ENCODE data around the gene SORCS1. TPM values are rescaled to one million over a fixed set of nuclear protein-coding genes. Genes with fewer than 3 reads are reported as not detected.

Gene SORCS1
- total RNA-seq, 4 donors from 2014 or later, result 0.40 to 5.1 (median 2.5) TPM

GRCh38 chr10:106795619-106796018, 368.9 kb downstream of the SORCS1 start:
- Histone ChIP-seq H3K4me1 (no peaks in the 10 kb centered on the region), H3K36me3 (no peaks in the 10 kb centered on the region), H3K27me3 (no peaks in the 10 kb centered on the region), H3K27ac (no peak overlapping the region), H3K4me3 (no peak overlapping the region), H3K9me3 (no peaks in the 10 kb centered on the region)
- WGBS, 2 donors (ENCODE audit: low coverage in 1 of 2), result 5 to 15% methylated on average over 4 of the region's 4 CpGs
- no peak for TF ChIP-seq EP300 (IDR thresholded peaks at IDR 0.05; ENCODE audit: low read depth)
- peak; percentile 37 to 51 (median 42) for TF ChIP-seq CTCF (IDR thresholded peaks at IDR 0.05)
- TF ChIP-seq POLR2AphosphoS5 (IDR thresholded peaks at IDR 0.05), result no peak
- no peak for TF ChIP-seq POLR2A (IDR thresholded peaks at IDR 0.05)
- in situ Hi-C loops (cut with MboI; ENCODE audit: low pct_ligation_motif_present in 1 of 4, low pct_unique_long_range_greater_than_20kb in 1 of 4, low sequenced_read_pairs in 3 of 4), result loop anchor here in 1 of 4 donors (25.0 kb wide), 1 partner anchor 1017 kb away; no protein-coding TSS in a partner anchor
- intact Hi-C loops (cut with DNase I; ENCODE audit: low total_unique reads), result no loop called here
- peak; percentile 19 for DNase-seq

GRCh38 chr10:106793617-106794016, 370.9 kb downstream of the SORCS1 start:
- Histone ChIP-seq H3K9me3 (no peaks in the 10 kb centered on the region), H3K4me1 (no peaks in the 10 kb centered on the region), H3K36me3 (no peaks in the 10 kb centered on the region), H3K27me3 (no peaks in the 10 kb centered on the region), H3K4me3 (no peak overlapping the region), H3K27ac (no peak overlapping the region)
- TF ChIP-seq POLR2A (IDR thresholded peaks at IDR 0.05) (no peak), POLR2AphosphoS5 (IDR thresholded peaks at IDR 0.05) (no peak), EP300 (IDR thresholded peaks at IDR 0.05; ENCODE audit: low read depth) (no peak), CTCF (IDR thresholded peaks at IDR 0.05) (no peak)
- intact Hi-C loops (cut with DNase I; ENCODE audit: low total_unique reads) (no loop called here), in situ Hi-C loops (cut with MboI; ENCODE audit: low pct_ligation_motif_present in 1 of 4, low pct_unique_long_range_greater_than_20kb in 1 of 4, low sequenced_read_pairs in 3 of 4) (loop anchor here in 1 of 4 donors (25.0 kb wide), 1 partner anchor 1019 kb away; no protein-coding TSS in a partner anchor)
- 33 to 45% methylated on average over 1 of the region's 1 CpG for WGBS, 2 donors (ENCODE audit: low coverage in 1 of 2)
- DNase-seq, result no peak

- H3K4me1 ChIP-seq, result no peaks in the 10 kb centered on the region
- H3K36me3 ChIP-seq, result no peaks in the 10 kb centered on the region
- intact Hi-C loops (cut with DNase I; ENCODE audit: low total_unique reads) (no loop called here), in situ Hi-C loops (cut with MboI; ENCODE audit: low pct_ligation_motif_present in 1 of 4, low pct_unique_long_range_greater_than_20kb in 1 of 4, low sequenced_read_pairs in 3 of 4) (loop anchor here in 1 of 4 donors (25.0 kb wide), 1 partner anchor 1023 kb away; no protein-coding TSS in a partner anchor)
- no peaks in the 10 kb centered on the region for H3K9me3 ChIP-seq
- no peak for TF ChIP-seq POLR2A (IDR thresholded peaks at IDR 0.05)
- no peak for TF ChIP-seq EP300 (IDR thresholded peaks at IDR 0.05; ENCODE audit: low read depth)
- no peak for TF ChIP-seq CTCF (IDR thresholded peaks at IDR 0.05)
- TF ChIP-seq POLR2AphosphoS5 (IDR thresholded peaks at IDR 0.05), result no peak
- H3K27me3 ChIP-seq, result no peaks in the 10 kb centered on the region
- no peak overlapping the region for H3K4me3 ChIP-seq
- DNase-seq, result no peak
- WGBS, 2 donors (ENCODE audit: low coverage in 1 of 2), result 83 to 90% methylated on average over 1 to 2 of the region's 2 CpGs
- H3K27ac ChIP-seq, result no peak overlapping the region
Observed at GRCh38 chr10:106789623-106790022, 374.9 kb downstream of the SORCS1 start.

- Histone ChIP-seq H3K4me3 (no peak overlapping the region), H3K36me3 (no peaks in the 10 kb centered on the region), H3K27me3 (no peaks in the 10 kb centered on the region), H3K4me1 (no peaks in the 10 kb centered on the region), H3K9me3 (no peaks in the 10 kb centered on the region), H3K27ac (no peak overlapping the region)
- in situ Hi-C loops (cut with MboI; ENCODE audit: low pct_ligation_motif_present in 1 of 4, low pct_unique_long_range_greater_than_20kb in 1 of 4, low sequenced_read_pairs in 3 of 4) (loop anchor here in 1 of 4 donors (25.0 kb wide), 1 partner anchor 1023 kb away; no protein-coding TSS in a partner anchor), intact Hi-C loops (cut with DNase I; ENCODE audit: low total_unique reads) (no loop called here)
- DNase-seq, result no peak
- no peak for TF ChIP-seq EP300 (IDR thresholded peaks at IDR 0.05; ENCODE audit: low read depth)
- TF ChIP-seq POLR2AphosphoS5 (IDR thresholded peaks at IDR 0.05), result no peak
- TF ChIP-seq CTCF (IDR thresholded peaks at IDR 0.05), result no peak
- no peak for TF ChIP-seq POLR2A (IDR thresholded peaks at IDR 0.05)
- 87% methylated on average over 3 of the region's 3 CpGs; no CpG with 5 or more reads in 1 of the 2 donors for WGBS, 2 donors (ENCODE audit: low coverage in 1 of 2)
Observed at GRCh38 chr10:106788982-106789381, 375.5 kb downstream of the SORCS1 start.
